PC-3 (cell line): ENCODE measurements around the gene MBTPS2. TPM values are rescaled to one million over a fixed set of nuclear protein-coding genes. Genes with fewer than 3 reads are reported as not detected.
A peak's percentile ranks its signal among the peaks of the same experiment; 100 is the strongest.

Source experiments
- ATAC-seq: fragments of 200-7000 bp; cut with Tn5 transposase; 2 replicates; pipeline ENCODE4 v1.9.1; 2020; ENCODE audit warnings: mild to moderate bottlenecking, moderate library complexity
- BruUV-seq: library from RNA; stranded (reverse); fragments of 400-500 nt; replicated peaks from 2 replicates; lab custom pipeline; 2021; lab: Mats Ljungman, UMichigan
- CTCF ChIA-PET: fragments of 300-600 bp; sonication (Branson Sonifier 250); formaldehyde crosslinking; loops from one replicate; lab custom pipeline; 2022; ENCODE audit warnings: antibody characterized with exemption; lab: Charles Lee
- POLR2A ChIA-PET: fragments of 300-600 bp; sonication (Branson Sonifier 250); formaldehyde crosslinking; loops from one replicate; lab custom pipeline; 2022; ENCODE audit warnings: antibody characterized with exemption; ENCODE audit not compliant: unreplicated experiment; lab: Charles Lee
- DNase-seq: peaks from one replicate; pipeline ENCODE4 v3.0.0-alpha.2; 2015
- H2AFZ ChIP-seq: fragments of 300-600 bp; sonication (generic); 2 replicates; pipeline ENCODE4 v1.6.0; 2016; ENCODE audit warnings: antibody characterized with exemption, low read length
- H3F3A ChIP-seq: fragments of 300-600 bp; sonication (generic); one replicate; pipeline ENCODE4 v1.6.0; 2017; ENCODE audit warnings: antibody characterized with exemption, low read length, control low read depth, mild to moderate bottlenecking; ENCODE audit not compliant: unreplicated experiment
- H3K27ac ChIP-seq: fragments of 300-600 bp; sonication (generic); 2 replicates; pipeline ENCODE4 v1.5.1; 2016; ENCODE audit warnings: mild to moderate bottlenecking, low read length
- H3K27me3 ChIP-seq: fragments of 300-600 bp; sonication (generic); 2 replicates; pipeline ENCODE4 v1.6.1; 2016; ENCODE audit warnings: low read length, mixed read lengths
- H3K36me3 ChIP-seq: fragments of 300-600 bp; sonication (generic); 2 replicates; pipeline ENCODE4 v1.6.1; 2016; ENCODE audit warnings: low read depth, mixed run types, low read length, mixed read lengths
- H3K4me1 ChIP-seq: fragments of 300-600 bp; sonication (generic); 2 replicates; pipeline ENCODE4 v1.5.1; 2016; ENCODE audit warnings: low read length; ENCODE audit not compliant: insufficient read depth
- H3K4me2 ChIP-seq: fragments of 300-600 bp; sonication (generic); 2 replicates; pipeline ENCODE4 v1.6.0; 2016; ENCODE audit warnings: low read length
- H3K4me3 ChIP-seq: fragments of 300-600 bp; sonication (generic); 2 replicates; pipeline ENCODE4 v1.5.1; 2016; ENCODE audit warnings: mild to moderate bottlenecking, low read length, mixed read lengths
- H3K79me2 ChIP-seq: fragments of 300-600 bp; sonication (generic); 2 replicates; pipeline ENCODE4 v1.6.1; 2017; ENCODE audit warnings: low read length, mixed read lengths
- H3K9ac ChIP-seq: fragments of 300-600 bp; sonication (generic); 2 replicates; pipeline ENCODE4 v1.6.0; 2016; ENCODE audit warnings: mild to moderate bottlenecking, low read length
- H3K9me2 ChIP-seq: fragments of 300-600 bp; sonication (generic); replicated peaks from 2 replicates; pipeline ENCODE4 v1.6.1; 2016; ENCODE audit warnings: mixed run types, low read length, mixed read lengths
- H3K9me3 ChIP-seq: fragments of 300-600 bp; sonication (generic); 2 replicates; pipeline ENCODE4 v1.6.1; 2016; ENCODE audit warnings: low read length, mixed read lengths
- H4K20me1 ChIP-seq: fragments of 300-600 bp; sonication (generic); 2 replicates; pipeline ENCODE4 v1.6.1; 2016; ENCODE audit warnings: low read length, mixed read lengths
- CTCF ChIP-seq: fragments of 300-600 bp; sonication (generic); conservative IDR thresholded peaks from 2 replicates; pipeline ENCODE4 v1.5.1; 2017; ENCODE audit warnings: antibody characterized with exemption, low read depth, mild to moderate bottlenecking, low read length
- EZH2 ChIP-seq: fragments of 300-600 bp; sonication (generic); IDR thresholded peaks from one replicate; pipeline ENCODE4 v1.6.1; 2017; ENCODE audit warnings: antibody characterized with exemption, mild to moderate bottlenecking, low read length; ENCODE audit not compliant: unreplicated experiment
- EZH2phosphoT487 ChIP-seq: fragments of 300-600 bp; sonication (generic); IDR thresholded peaks from 2 replicates; pipeline ENCODE4 v1.6.1; 2018; ENCODE audit warnings: mild to moderate bottlenecking, antibody characterized with exemption, low read length, borderline replicate concordance
- intact Hi-C: fragments of 100-400 bp; cut with micrococcal nuclease; formaldehyde crosslinking; loops from 2 replicates; pipeline ENCODE4 v1.9.0; 2023
- total RNA-seq: library from RNA; depleted of rRNA; stranded (reverse); fragments of >200 nt; gene quantifications from 2 replicates; pipeline ENCODE4 v1.2.3, GENCODE V29; 2014

MBTPS2 gene
- total RNA-seq, 1 experiment from 2014 or later = 5.8 TPM

DNA sequence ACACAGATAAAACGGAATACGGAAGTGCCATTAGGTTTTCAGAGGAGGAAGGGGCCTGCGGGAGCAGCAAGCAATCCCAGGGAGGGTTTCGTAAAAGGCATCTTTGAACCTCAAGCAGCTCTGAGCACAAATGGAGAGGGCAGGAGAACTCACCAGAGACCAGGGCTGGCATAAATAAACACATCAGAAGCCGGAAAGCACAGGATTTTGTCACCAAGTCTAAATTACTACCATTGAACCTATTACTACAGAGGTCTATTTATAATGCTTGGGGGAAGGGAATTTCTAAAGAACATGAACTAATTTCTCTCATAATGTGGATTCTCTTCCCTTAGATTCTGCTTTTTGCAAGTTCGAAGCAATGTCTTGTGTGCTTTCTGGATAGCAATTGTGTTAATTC lies 39.6 kb upstream of the MBTPS2 start:
- peak overlapping the region; percentile 38 for H3K4me2 ChIP-seq
- peaks cover 34% of the 10 kb centered on the region for H3K4me1 ChIP-seq
- H3K27me3 ChIP-seq = no peaks in the 10 kb centered on the region
- intact Hi-C loops = no loop called here
- no TSS peak for BruUV-seq
- CTCF ChIA-PET = no interaction called here
- no peaks in the 10 kb centered on the region for H3K36me3 ChIP-seq
- H3K9ac ChIP-seq = no peak overlapping the region
- H3K27ac ChIP-seq = peak overlapping the region; percentile 18; the same call in 1 of the 2 replicates
- DNase-seq = no peak
- POLR2A ChIA-PET = no interaction called here
- H3K9me3 ChIP-seq = no peaks in the 10 kb centered on the region
- no peaks in the 10 kb centered on the region for H3F3A ChIP-seq
- TF ChIP-seq CTCF (no peak), EZH2 (no peak), EZH2phosphoT487 (no peak)
- ATAC-seq = no peak
- H3K79me2 ChIP-seq = no peaks in the 10 kb centered on the region
- no peak overlapping the region for H2AFZ ChIP-seq
- H4K20me1 ChIP-seq = no peaks in the 10 kb centered on the region
- no peak overlapping the region for H3K4me3 ChIP-seq
- H3K9me2 ChIP-seq = no peaks in the 10 kb centered on the region

DNA sequence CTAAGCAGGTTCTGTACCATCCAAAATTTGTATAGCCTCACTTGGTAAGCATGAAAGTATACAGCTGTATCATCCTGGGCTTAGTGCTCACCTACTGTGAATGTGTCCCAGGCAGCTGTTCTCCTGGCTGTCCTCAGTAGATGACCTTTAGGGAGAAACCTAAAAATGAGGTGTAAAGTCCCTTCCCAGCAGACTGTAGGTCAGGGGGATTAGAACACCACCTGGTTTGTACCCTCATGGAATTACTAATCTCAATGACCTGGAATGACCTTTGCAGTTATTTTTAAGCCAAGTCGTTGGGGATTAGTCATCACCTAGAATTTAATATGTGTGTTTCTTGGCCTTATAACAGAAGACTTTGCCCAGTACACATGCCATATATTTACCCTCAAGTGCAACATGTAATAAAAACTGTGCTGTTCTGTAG lies 39.1 kb upstream of the MBTPS2 start:
- CTCF ChIA-PET = no interaction called here
- POLR2A ChIA-PET = no interaction called here
- H4K20me1 ChIP-seq = no peaks in the 10 kb centered on the region
- H3K27me3 ChIP-seq = no peaks in the 10 kb centered on the region
- H3K4me2 ChIP-seq = peak overlapping the region; percentile 38; the same call in 1 of the 2 replicates
- no peak overlapping the region for H3K9ac ChIP-seq
- no peaks in the 10 kb centered on the region for H3F3A ChIP-seq
- DNase-seq = peak; percentile 67
- H3K36me3 ChIP-seq = no peaks in the 10 kb centered on the region
- no peaks in the 10 kb centered on the region for H3K9me2 ChIP-seq
- no peak overlapping the region for H3K4me3 ChIP-seq
- H3K9me3 ChIP-seq = no peaks in the 10 kb centered on the region
- no peak overlapping the region for H2AFZ ChIP-seq
- intact Hi-C loops = no loop called here
- H3K79me2 ChIP-seq = no peaks in the 10 kb centered on the region
- peak; percentile 62 for ATAC-seq
- H3K4me1 ChIP-seq = peaks cover 34% of the 10 kb centered on the region
- no peak for TF ChIP-seq EZH2phosphoT487
- no peak for TF ChIP-seq EZH2
- TF ChIP-seq CTCF = no peak
- no TSS peak for BruUV-seq
- H3K27ac ChIP-seq = peak overlapping the region; percentile 19

- ChIA-PET CTCF (no interaction called here), POLR2A (no interaction called here)
These were observed 37.3 kb upstream of the MBTPS2 start for GRCh38 chrX:21802054-21802670.

More at GRCh38 chrX:21802054-21802670, 37.3 kb upstream of the MBTPS2 start:
- Histone ChIP-seq H3K4me1 (peaks cover 34% of the 10 kb centered on the region), H3K27me3 (no peaks in the 10 kb centered on the region), H3K4me2 (no peak overlapping the region), H3K79me2 (no peaks in the 10 kb centered on the region), H3K9me3 (no peaks in the 10 kb centered on the region), H3K27ac (no peak overlapping the region), H3F3A (no peaks in the 10 kb centered on the region), H3K9me2 (no peaks in the 10 kb centered on the region), H3K4me3 (no peak overlapping the region), H2AFZ (no peak overlapping the region), H3K36me3 (no peaks in the 10 kb centered on the region), H4K20me1 (no peaks in the 10 kb centered on the region), H3K9ac (no peak overlapping the region)
- intact Hi-C loops = no loop called here
- TF ChIP-seq CTCF (no peak), EZH2phosphoT487 (no peak), EZH2 (no peak)
- DNase-seq (no peak), ATAC-seq (no peak)
- BruUV-seq = no TSS peak
